HL-60 (cell line): ENCODE results near the gene HMGCS2.

Source experiments
- DNase-seq, 2 experiments: peaks; one replicate each; pipeline ENCODE4 v3.0.0-alpha.2; 2010 to 2020; ENCODE audit warnings: low read depth in 1 of 2, low spot score in 1 of 2
- H3K27ac ChIP-seq: fragments of 250-450 bp; sonication (Bioruptor Pico); replicated peaks from 2 replicates; pipeline ENCODE4 v1.5.1; 2020; ENCODE audit warnings: mild to moderate bottlenecking, moderate library complexity
- H3K27me3 ChIP-seq: fragments of 250-450 bp; sonication (Bioruptor Pico); 2 replicates; pipeline ENCODE4 v1.5.1; 2021; ENCODE audit warnings: mild to moderate bottlenecking, moderate library complexity; ENCODE audit not compliant: insufficient read depth, poor library complexity, severe bottlenecking
- H3K4me3 ChIP-seq: replicated peaks from 2 replicates; pipeline ENCODE4 v1.5.1; 2011; ENCODE audit warnings: mild to moderate bottlenecking, control low read depth, low read length; ENCODE audit not compliant: insufficient read depth
- GABPA ChIP-seq: IDR thresholded peaks from 2 replicates; pipeline ENCODE4 v1.6.1; 2012; ENCODE audit warnings: low read depth
- POLR2AphosphoS5 ChIP-seq: IDR thresholded peaks from 2 replicates; pipeline ENCODE4 v1.6.1; 2012; ENCODE audit warnings: low read depth
- REST ChIP-seq: IDR thresholded peaks from 2 replicates; pipeline ENCODE4 v1.6.1; 2012; ENCODE audit warnings: low read depth; ENCODE audit not compliant: insufficient replicate concordance
- SPI1 ChIP-seq: IDR thresholded peaks from 2 replicates; pipeline ENCODE4 v1.6.1; 2012; ENCODE audit warnings: low read depth, mild to moderate bottlenecking, borderline replicate concordance
- TF ChIP-seq, protein P1 (sequence below): IDR thresholded peaks from one replicate; pipeline ENCODE4 v1.5.1; 2011; ENCODE audit warnings: low read length, control low read depth, inconsistent platforms; ENCODE audit not compliant: insufficient read depth

Gene HMGCS2

GRCh38 chr1:119740896-119741780, 27.6 kb downstream of the HMGCS2 start:
- Histone ChIP-seq H3K27me3 (no peaks in the 10 kb centered on the region), H3K4me3 (no peak overlapping the region), H3K27ac (no peak overlapping the region)
- TF ChIP-seq SPI1 (no peak), GABPA (no peak), REST (no peak), POLR2AphosphoS5 (no peak)
- TF ChIP-seq, protein P1, sequence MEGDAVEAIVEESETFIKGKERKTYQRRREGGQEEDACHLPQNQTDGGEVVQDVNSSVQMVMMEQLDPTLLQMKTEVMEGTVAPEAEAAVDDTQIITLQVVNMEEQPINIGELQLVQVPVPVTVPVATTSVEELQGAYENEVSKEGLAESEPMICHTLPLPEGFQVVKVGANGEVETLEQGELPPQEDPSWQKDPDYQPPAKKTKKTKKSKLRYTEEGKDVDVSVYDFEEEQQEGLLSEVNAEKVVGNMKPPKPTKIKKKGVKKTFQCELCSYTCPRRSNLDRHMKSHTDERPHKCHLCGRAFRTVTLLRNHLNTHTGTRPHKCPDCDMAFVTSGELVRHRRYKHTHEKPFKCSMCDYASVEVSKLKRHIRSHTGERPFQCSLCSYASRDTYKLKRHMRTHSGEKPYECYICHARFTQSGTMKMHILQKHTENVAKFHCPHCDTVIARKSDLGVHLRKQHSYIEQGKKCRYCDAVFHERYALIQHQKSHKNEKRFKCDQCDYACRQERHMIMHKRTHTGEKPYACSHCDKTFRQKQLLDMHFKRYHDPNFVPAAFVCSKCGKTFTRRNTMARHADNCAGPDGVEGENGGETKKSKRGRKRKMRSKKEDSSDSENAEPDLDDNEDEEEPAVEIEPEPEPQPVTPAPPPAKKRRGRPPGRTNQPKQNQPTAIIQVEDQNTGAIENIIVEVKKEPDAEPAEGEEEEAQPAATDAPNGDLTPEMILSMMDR = no peak
- no peak for DNase-seq

DNA sequence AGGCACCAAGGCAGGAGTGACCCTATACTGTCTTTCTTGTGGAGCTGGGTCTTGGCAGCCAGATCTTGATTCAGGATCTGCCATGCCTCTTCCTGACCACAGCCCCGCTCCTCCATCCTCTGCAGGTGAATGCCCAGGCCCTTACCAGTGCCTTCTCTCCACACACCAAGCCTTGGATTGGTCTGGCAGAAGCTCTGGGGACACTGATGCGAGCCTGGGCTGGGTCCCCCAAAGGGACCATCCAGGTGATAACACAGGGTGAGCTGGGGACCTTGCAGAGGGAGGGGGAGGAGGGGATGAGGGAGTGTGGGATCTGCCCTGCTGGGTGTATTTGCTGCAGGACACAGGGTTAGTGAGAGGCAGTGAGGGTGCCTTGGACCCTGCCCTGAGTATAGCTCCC, 28.4 kb downstream of the HMGCS2 start:
- Histone ChIP-seq H3K27me3 (no peaks in the 10 kb centered on the region), H3K4me3 (no peak overlapping the region), H3K27ac (no peak overlapping the region)
- TF ChIP-seq POLR2AphosphoS5 (no peak), GABPA (no peak)
- DNase-seq = no peak

GRCh38 chr1:119739150-119739549, 29.6 kb downstream of the HMGCS2 start:
- Histone ChIP-seq H3K27ac (no peak overlapping the region), H3K4me3 (no peak overlapping the region), H3K27me3 (no peaks in the 10 kb centered on the region)
- TF ChIP-seq REST = no peak
- TF ChIP-seq, protein P1 = no peak
- no peak for TF ChIP-seq POLR2AphosphoS5
- no peak for TF ChIP-seq SPI1
- no peak for DNase-seq

DNA sequence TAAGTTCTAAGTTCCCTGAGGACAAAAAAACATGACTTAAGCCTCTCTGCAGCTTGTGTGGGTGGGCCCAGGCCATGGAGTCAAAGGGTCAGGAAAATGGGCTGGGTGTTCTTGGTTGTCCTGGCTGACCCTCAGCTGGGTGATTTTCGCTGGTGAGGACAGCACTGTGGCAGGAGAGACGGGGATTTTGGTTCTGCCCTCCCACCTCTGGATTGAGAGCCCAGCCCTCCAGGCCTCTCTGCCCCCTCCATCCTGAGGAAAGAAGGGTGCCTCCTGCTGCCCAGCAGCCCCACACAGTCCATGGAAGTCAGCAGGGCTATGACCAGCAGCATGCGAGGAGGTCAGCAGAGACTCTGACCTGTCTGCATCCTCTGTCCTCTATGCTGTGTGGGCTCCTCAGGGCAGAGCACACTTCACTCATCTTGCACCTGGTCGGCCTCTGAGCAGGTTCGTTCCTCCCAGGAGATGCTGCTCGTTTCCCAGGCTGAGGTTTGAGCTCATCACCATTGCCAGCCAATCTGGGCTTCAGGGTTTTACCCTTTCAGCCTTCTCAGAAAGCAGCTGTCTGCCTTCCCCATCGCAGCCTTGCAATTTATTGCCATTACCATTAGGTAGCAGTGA, 30.5 kb downstream of the HMGCS2 start:
- TF ChIP-seq REST (no peak), GABPA (no peak), POLR2AphosphoS5 (no peak), SPI1 (no peak)
- TF ChIP-seq, protein P1 = no peak
- Histone ChIP-seq H3K4me3 (no peak overlapping the region), H3K27me3 (no peaks in the 10 kb centered on the region), H3K27ac (no peak overlapping the region)
- no peak for DNase-seq
